ENCODE data around the gene PIGR.
A peak's percentile ranks its signal among the peaks of the same experiment; 100 is the strongest.

The PIGR gene

GRCh38 chr1:206916000-206916709, 30.1 kb downstream of the PIGR start:
- no peak for DNase-seq (ENCODE audit: insufficient read length, low spot score)
- no peak for FAIRE-seq
- TF ChIP-seq, protein P1, sequence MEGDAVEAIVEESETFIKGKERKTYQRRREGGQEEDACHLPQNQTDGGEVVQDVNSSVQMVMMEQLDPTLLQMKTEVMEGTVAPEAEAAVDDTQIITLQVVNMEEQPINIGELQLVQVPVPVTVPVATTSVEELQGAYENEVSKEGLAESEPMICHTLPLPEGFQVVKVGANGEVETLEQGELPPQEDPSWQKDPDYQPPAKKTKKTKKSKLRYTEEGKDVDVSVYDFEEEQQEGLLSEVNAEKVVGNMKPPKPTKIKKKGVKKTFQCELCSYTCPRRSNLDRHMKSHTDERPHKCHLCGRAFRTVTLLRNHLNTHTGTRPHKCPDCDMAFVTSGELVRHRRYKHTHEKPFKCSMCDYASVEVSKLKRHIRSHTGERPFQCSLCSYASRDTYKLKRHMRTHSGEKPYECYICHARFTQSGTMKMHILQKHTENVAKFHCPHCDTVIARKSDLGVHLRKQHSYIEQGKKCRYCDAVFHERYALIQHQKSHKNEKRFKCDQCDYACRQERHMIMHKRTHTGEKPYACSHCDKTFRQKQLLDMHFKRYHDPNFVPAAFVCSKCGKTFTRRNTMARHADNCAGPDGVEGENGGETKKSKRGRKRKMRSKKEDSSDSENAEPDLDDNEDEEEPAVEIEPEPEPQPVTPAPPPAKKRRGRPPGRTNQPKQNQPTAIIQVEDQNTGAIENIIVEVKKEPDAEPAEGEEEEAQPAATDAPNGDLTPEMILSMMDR (IDR thresholded peaks at IDR 0.05; ENCODE audit: insufficient read depth, missing control alignments): no peak

DNA sequence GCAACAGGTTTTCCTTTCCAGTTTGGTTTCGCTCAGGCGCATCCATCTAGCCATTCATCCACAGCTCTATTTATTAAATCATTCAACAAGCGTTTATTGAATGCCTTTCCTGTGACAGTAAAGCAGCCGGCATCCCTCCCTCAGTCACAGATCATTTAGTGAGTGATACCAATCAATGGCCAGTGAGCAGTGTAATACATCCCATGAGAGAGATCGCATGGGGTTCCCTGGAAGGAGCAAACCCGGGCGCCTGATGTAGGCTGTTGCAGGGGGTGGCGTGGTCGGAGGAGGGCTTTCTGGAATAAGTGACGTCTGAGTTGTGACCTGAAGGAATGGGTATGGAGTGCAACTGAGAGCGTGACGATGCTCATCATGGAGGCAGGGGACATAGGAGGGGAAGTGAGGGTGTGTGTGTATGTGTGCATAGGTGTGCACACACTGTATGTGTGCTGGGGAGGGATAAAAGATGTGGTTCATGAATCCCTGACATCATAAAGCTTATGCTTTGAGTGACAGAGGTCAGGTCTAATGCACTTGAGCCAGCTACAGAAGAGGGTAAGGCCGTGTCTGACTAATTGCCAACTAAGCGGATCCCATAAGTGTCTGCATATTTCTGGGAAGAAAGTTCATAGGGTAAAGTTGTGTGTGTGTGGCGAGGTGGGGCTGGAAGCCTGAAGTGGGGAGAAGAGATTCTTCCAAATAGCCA, 31.1 kb downstream of the PIGR start:
- no peak for FAIRE-seq
- TF ChIP-seq, protein P1 (IDR thresholded peaks at IDR 0.05; ENCODE audit: insufficient read depth, missing control alignments): no peak
- DNase-seq (ENCODE audit: insufficient read length, low spot score): no peak

DNA sequence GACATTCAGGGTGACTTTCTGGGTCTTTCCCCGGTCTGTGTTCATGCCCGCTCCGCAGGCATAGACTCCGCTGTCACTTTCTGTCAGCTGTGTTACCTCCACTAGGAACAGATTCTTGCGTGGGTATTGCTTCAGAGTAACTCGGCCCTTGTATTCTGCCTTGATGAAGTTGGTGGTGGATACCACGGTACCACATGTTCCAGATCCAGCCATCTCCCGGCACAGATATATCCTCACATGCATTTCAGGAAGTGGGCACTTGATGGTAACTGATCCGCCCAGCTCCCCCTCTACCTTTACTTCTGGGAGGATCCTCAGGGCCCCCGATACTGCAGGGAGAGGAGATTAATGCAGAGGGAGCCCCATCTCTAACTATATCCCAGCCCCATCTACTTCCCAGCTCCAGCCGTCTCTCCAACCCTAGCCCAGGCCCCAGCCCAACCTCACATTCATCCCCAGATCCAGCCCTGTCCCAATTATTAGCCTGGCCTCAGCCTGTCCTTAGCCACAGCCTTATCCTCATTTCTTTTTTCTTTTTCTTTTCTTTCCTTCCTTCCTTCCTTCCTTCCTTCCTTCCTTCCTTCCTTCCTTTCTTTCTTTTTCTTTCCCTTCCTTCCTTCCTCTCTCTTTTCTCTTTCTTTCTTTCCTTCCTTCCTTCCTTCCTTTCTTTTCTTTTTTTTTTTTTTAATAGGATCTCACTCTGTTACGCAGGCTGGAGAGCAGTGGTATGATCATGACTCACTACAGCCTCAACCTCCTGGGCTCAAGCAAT, 32.3 kb downstream of the PIGR start:
- FAIRE-seq: no peak
- no peak for DNase-seq (ENCODE audit: insufficient read length, low spot score)
- TF ChIP-seq, protein P1 (IDR thresholded peaks at IDR 0.05; ENCODE audit: insufficient read depth, missing control alignments): no peak

DNA sequence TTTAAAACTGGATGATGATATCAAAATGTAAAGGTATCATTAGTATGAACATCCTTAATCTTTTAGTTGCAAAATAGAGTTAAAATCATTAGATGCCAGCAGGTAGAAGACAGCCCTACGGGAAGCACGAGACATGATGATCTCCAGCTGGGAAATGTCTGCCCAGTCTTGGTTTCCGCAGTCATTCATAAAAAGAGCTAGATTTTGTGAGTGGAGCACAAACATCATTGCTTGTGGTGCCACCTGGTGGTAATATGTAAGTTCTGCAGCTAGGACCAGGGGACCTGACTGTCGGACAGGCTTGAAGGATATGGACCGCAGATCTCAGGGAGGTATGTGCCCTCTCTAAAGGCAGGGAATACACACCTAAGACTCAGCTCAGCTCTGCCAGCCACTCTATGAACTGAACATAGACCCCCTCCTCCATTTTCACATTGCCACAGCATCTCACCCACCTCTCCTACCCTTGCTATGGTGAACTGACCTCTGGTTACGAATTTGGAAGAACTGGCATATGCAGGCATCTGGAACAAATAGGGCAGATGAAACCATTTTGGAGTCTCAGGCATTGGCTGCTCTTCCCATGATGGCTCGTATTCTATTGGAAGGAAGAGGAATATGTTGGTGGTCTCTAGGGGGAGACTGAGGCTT, 33.7 kb downstream of the PIGR start:
- FAIRE-seq (no peak), DNase-seq (ENCODE audit: insufficient read length, low spot score) (peak; percentile 60)
- TF ChIP-seq, protein P1 (IDR thresholded peaks at IDR 0.05; ENCODE audit: insufficient read depth, missing control alignments): peak; percentile 95

DNA sequence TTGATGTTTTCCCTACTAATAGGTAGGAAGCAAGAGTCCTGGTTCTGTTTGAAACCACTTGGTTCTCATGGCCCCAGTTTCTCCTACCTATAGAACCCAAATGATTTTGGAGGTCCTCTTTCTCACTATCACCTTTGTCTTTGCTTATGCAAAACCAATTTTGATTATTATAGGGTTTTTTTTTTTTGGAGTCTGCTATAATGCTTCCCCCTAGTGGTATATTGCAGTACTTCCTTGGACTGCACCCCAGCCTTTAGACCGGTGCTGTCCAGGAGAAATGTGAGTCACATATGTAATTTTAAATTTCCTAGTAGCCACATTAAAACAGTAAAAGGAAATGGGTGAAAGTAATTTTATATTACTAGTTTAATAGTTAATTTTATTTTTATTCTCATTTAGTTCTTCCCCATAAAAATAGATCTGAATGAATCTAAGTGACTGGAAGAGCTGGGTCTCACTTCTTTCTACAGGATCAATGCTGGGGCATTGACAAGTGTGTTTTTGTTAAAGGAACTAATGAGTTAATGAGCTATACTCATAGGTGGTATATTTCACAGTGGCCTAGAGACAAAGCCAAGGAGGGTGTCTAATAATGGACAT, 35.1 kb downstream of the PIGR start:
- TF ChIP-seq, protein P1 (IDR thresholded peaks at IDR 0.05; ENCODE audit: insufficient read depth, missing control alignments): peak; percentile 66
- no peak for DNase-seq (ENCODE audit: insufficient read length, low spot score)
- no peak for FAIRE-seq

- TF ChIP-seq, protein P1 (IDR thresholded peaks at IDR 0.05; ENCODE audit: insufficient read depth, missing control alignments): no peak
- no peak for FAIRE-seq
- no peak for DNase-seq (ENCODE audit: insufficient read length, low spot score)
These were observed 36.4 kb downstream of the PIGR start for GRCh38 chr1:206909883-206910318.
